NOMO-1 (cell line): ENCODE measurements around the gene CNBP.
"Not testable (repeated sequence)": the region's sequence is repeated elsewhere in the genome, so short reads cannot be mapped to it uniquely, and the experiment has no call there.

ENCODE experiments used
- DNase-seq, 2 experiments: peaks; one replicate each; lab custom pipeline; 2025; ENCODE audit not compliant: unreplicated experiment in 2 of 2; lab: John Stamatoyannopoulos, UW

CNBP gene

DNA sequence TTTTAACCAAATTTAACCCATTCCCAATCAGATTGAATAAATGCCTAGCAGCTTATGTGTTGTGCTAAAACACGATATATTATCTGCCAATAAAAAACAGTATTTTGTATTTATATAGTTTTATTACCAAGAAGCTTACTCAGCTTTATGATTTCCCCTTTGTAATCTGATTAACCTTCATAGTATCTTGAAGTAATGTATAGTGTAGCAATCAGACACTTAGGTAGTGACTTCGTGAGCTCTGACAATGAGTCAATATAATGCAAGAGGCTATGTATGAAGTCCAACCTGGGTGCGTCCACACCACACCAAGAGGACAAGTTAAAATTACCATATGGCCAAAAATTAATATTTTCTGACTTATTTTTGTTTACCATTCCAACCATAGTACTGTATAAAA, 2.1 kb upstream of the CNBP start:
- DNase-seq = peak in 1 of 2 experiments; percentile 50

DNA sequence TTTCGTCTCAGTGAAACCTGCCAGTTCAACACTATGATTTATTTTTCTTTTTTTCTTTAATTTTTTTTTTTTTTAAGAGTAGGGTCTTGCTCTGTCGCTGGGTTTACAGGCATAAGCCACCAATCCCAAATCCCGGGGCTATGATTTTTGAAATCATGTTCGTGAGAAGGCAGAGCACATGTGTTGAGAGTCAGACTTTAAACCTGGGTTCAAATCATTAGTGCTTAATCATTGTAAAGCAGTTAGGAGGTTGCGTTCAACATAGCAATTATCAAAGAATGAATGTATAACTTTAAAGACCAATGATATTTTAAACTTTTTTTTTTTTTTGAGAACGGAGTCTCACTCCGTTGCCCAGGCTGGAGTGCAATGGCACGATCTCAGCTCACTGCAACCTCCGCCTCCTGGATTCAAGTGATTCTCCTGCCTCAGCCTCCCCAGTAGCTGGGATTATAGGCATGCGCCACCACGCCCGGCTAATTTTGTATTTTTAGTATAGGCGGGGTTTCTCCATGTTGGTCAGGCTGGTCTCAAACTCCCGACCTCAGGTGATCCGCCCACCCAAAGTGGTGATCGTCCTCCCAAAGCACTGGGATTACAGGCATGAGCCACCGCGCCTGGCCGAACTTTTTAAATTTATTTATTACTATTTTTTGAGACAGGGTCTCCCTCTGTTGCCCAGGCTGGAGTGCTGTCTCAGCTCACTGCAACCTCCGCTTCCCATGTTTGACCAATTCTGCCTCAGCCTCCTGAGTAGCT, 1.3 kb upstream of the CNBP start:
- peak in 1 of 2 experiments; percentile 43 for DNase-seq

DNA sequence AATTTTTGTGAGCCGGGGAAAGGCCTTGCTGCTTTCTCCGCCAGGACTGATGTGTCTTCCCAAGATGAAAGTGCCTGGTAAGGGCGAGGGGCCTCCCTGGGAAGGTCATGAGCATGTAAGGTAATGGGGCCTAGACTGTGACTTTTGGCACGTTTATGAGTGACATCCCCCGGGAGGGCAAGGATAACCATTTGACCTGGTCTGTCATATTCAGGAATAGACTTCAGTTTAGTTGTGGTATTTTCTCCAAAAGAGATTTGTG, 631 bp upstream of the CNBP start:
- peak in 1 of 2 experiments; percentile 56 for DNase-seq

DNA sequence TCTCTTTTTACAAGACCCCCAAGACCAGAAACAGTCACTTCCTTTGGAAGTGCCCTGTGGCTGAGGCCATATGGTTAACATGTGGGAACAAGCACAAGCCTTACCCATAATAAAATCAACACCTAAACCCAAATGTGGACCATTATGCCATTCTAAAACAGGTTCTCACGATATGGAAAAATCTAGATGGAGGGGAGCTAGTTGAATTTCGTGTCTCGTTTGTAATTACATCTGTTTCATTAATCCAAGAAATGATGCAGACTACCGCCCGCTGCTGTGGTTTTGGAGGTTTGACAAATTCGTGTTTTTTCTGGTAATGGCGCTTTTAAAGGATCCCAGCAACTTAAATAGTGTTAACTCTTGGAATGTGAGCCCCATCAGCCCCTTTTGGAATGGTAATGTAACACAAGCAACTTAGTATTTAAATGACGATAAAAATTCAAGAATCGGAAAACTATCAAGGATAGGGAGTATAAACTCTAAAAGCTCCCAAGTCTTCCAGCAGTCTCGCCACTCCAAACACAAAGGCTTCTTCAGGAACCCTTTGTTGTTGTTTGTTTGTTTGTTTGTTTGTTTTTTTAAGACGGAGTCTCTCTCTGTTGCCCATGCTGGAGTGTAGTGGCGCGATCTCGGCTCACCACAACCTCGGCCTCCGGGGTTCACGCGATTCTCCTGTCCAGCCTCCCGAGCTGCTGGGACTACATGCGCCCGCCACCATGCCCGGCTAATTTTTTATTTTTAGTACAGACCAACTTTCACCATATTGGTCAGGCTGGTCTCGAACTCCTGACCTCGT, 1.1 kb downstream of the CNBP start:
- DNase-seq = peak in 1 of 2 experiments; percentile 25

DNA sequence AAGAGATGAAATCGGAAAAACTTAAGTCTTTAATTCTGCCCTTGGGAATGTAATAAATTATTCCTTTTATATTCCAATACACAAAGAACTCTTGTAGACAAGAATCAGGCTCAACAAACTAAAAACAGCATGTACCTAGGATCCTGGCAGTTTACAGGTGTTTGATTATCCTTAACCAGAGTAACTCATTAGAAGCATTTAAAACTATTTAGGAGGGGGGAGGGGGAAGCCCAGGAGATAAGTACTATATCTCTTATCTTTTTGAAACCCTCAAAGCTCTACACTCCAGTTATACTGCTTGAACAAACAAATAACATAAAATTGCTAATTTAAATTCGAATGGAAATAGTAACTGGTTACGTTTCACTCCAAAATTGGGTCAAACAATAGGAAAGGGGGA, 1.9 kb downstream of the CNBP start:
- no peak for DNase-seq

DNA sequence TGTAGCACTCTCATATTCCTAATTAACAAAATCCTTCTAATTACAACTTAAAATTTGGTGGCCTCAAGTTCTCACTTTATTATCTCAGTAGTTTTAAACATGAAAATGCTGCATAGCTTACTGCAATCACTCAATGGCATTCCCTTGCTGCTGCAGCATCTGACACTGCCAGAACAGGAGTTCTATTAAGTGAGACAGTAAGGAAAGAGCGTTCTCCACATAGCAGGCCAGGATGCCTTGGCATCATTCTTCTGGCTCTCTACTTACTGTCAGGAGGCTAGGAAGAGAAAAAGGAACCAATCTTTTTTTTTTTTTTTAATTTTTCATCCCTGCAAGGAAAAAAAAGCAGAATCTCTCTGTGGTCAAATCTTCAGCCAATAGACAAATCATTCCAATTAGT, 3.2 kb downstream of the CNBP start:
- no peak for DNase-seq

DNA sequence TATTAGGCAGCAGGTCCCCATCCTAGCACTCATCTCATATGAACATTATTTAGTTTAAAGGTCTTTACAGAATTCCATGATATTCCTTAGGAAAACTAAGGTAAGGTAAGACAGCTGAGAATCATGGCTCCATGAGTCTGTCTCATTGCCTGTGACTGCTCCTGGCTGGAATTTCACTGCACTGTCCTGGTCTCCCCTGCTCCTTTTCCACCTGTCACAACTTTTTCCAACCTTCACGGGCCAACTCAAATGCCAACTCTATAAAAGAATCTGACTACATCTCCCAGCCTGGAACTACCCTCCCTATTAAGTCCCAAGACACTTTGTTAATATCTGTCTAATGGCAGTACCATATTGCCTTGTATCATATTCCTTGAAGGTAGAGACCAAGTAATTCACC, 7.6 kb downstream of the CNBP start:
- DNase-seq = no peak

DNA sequence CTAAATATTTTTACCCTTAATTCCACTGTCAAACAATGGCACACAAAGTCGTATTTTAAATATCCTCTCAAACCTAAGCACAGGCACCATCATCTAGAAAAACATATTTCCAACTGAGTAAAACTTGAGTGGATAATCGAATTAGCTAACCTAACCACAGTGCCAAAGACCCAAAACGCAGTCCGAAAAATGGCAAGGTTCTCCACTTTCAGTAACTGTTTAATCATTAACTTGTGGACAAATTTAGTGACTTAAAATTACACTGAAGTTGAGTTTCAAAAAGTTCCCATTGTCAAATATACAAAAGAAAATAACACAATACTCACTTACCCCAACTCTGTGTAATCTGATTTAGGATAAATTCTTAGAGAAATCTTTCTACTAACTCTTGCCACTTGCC, 10.0 kb downstream of the CNBP start:
- no peak for DNase-seq

DNA sequence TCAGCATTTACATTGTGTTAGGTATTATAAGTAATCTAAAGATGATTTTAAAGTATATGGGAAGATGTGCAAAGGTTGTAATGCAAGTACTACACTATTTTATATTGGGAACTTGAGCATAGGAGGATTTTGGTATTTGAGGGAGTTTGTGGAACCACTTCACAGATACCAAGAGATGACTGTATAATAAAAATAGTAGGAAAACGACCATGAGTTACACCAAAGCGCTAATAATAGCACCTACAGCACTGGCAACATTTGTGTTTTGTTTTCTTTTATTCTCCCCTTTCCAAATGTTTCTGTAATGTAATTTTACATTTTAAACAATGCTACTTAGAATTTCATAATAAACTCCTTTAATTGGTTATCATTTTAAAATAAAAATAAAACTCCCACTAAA, 10.5 kb downstream of the CNBP start:
- no peak for DNase-seq

DNA sequence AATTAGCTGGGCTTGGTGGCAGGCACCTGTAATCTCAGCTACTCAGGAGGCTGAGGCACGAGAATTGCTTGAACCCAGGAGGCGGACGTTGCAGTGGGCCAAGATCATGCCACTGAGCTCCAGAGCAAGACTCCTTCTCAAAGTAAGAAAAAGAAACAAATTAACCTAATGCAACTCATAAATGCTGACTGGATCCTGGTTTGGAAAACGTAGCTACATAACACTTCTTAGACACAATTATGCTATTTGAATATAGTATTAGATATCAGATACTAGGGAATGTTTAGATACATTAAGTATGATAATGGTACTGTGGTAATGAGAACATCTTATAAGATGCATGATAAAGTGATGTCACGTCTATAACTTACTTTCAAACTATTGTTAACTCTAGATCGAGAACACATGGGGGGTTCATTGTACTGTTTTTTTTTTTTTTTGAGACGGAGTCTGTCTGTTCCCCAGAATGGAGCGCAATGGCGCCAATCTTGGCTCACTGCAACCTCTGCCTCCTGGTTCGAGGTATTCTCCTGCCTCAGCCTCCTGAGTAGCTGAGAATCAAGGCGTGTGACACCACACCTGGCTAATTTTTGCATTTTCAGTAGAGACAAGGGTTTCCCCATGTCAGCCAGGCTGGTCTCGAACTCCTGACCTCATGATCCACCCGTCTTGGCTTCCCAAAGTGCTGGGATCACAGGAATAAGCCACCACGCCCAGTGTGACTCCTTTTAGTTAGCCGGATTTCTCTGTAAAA, 16.9 kb downstream of the CNBP start:
- DNase-seq = no peak

DNA sequence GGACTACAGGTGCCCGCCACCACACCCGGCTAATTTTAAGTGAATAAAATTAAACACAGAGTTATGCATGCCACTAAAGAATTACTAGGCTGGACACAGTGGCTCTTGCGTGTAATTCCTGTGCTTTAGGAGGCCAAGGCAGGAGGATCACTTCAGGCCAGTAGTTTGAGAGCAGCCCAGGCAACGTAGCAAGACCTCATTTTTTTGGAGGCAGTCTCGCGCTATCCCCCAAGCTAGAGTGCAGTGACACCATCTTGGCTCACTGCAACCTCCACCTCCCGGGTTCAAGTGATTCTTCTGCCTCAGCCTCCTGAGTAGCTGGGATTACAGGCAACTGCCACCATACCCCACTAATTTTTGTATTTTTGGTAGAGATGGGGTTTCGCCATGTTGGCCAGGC, 18.1 kb downstream of the CNBP start:
- not testable (repeated sequence) for DNase-seq

DNA sequence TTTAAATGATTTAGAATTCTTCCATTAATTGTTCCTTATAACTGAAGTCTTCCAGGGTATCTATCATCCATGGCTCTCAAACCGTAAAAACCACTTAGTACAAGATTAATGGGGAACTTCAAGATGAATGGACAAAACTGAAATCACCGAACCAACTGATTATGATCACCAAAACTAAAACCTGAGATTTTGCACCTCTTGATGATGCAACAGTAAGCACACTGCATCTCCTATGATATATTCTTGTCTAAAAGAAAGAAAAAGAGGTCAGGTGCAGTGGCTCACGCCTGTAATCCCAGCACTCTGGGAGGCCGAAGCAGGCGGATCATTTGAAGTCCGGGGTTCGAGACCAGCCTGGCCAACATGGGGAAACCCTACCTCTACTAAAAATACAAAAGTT, 19.2 kb downstream of the CNBP start:
- no peak for DNase-seq

DNA sequence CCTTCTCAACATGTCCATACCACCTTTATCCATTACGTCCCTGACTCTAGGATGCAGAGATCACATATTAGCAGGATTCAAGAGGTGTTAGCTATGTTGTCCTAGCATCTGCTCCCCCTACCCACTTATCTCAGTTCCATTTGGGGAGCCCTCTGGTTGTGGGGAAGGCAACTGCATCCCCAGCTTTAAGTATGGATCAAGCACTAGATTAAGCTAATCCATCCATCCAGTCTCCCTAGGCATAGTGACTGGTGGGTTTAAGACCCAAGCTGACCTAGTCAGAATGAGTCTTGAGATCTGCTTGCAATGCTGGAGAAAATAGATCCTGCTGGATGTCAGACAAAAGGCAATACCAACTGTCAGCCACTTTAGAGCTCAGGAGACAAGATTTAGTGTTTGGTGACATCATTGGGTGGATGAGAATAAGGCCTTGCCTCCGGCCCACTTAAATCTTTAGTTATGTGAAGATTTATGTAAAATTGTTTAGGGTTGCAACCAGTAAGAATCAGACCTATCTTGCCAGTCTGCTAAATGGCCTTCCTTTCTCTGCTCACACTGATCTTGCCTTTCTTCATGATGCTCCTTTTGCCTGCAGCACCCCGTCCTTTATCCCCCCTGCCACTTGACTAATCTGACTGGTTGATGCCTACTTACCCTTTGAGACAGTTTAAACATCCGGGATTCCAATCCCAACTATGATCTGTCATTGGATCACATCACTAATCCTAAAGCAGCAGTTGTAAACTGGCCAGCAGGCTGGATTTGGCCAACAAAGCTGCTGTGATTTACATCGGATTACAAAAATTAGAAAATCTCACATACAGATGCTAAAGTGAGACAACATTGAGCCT, 20.7 kb downstream of the CNBP start:
- peak in 1 of 2 experiments; percentile 12 for DNase-seq

DNA sequence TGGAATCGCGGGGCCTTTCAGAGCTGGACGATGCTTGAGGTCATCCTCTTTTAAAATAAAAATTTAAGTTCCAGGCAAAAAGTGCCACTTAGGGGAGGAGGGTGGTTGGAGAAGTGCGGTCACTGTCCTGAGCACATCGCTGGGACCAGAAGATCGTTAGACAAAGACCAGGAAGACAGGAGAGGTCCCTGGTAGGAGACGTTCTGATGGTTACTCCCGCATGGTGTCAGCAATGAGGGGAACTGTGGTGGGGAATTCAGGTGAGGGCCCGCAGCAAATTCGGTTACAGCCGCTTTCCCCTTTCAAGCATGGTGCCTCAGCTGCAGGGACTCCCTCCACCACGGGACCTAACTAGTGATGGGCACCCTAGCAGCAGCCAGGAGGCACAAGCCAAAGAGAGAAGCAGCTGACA, 21.8 kb downstream of the CNBP start:
- peak; percentile 22 to 38 for DNase-seq

DNA sequence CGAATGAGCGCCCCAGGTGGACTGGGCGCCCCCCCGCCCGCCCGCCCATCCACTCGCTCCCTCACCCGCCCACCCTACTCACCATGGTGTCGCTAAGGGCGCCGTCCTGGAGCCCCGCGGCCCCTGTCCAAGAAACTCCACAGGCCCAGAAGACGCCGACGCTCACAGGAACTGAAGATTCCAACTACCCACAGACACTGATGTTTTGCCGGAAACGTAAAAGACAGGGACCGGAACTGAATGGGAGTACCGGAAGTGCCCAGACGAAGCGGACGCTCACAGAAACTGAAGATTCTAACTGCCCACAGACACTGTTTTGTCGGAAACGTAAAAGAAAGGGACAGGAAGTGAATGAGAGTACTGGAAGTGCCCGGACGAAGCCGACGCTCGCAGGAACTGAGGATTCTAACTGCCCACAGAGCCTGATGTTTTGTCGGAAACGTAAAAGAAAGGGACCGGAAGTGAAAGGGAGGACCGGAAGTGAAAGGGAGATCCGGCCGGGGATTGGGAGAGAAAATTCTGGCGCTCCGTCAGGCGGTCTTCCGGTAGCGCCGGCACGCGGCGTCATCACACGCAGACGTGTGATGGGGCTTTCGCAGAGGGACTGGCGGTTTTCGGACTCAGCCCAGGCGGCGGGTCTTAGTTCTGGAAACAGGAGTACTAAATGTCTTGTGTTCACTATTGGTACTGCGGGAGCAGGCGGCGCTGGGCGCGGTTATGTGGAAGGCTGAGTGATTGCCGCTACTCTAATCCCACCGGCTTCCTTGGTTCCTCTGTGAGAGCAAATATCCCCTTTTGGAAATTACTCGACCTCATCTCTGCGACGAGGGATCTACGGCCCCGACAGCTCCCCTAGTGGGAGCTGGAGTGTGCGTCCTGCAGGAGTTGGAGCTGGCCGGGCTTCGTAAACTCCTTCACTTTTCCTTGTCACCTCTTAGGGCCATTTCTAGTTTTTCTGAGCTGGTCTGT, 22.5 kb downstream of the CNBP start, which contains the start of gene ISY1:
Gene ISY1, minus strand, starts transcription at position 173 of the 969 bp plus-strand sequence. Its CDS starts 88 bp downstream, at position 85.
- peak; percentile 97 to 100 for DNase-seq

DNA sequence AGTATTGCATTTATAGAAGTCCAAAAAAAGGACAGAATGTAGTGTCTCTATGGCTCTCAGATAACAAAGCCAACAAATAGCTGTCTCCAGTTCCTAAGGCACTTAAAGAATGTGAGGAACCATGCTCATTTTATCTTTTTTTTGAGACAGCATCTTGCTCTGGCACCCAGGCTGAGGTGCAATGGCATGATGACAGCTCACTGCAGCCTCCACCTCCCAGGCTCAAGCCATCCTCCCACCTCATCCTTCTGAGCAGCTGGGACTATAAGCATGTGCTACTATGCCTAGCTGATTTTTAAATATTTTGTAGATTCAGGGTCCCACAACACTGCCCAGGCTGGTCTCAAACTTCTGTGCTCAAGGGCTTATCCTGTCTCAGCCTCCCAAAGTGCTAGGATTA, 38.9 kb downstream of the CNBP start:
- DNase-seq = no peak

DNA sequence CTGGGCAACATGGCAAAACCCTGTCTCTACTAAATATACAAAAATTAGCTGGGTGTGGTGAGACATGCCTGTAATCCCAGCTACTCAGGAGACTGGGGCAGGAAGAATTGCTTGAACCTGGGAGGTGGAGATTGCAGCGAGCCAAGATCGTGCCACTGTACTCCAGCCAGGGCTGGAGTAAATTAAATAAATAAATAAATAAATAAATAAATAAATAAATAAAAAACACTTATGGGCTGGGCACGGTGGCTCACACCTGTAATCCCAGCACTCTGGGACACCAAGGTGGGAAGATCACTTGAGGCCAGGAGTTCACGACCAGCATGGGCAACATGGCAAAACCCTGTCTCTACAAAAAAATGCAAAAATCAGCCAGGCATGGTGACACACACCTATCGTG, 42.7 kb downstream of the CNBP start:
- DNase-seq = not testable (repeated sequence)

DNA sequence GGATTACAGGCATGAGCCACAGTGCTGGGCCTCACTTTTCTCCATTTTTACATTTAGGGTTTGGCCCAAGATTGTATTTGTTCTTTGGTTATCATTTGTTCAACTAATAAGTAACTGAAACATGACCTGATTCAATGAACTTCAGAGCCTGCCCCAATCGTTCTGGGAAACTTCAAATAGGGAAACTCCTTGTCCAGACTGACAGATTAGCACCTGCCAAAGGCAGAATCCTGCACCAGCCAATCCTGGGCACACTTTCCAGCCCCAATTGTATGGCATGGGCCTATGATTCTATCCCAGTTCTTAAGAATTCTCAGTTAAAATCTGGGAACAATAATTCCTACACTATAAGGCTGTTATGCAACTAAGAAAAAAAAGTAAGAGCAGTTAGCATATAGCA, 43.8 kb downstream of the CNBP start:
- no peak for DNase-seq

DNA sequence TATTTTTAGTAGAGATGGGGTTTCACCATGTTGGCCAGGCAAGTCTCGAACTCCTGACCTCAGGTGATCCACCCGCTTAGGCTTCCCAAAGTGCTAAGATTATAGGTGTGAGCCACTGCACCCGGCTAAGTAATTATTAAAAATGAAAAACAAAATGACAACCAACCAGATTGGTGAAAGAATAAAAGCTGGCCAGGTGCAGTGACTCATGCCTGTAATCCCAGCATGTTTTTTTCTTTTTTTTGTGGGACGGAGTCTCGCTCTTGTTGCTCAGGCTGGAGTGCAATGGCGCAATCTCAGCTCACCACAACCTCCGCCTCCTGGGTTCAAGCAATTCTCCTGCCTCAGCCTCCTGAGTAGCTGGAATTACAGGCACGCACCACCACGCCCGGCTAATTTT, 47.4 kb downstream of the CNBP start:
- not testable (repeated sequence) for DNase-seq
